GM12892 (cell line): ENCODE data around the gene RBMXL3.

Experiments
- POLR2A ChIP-seq: IDR thresholded peaks from 2 replicates; pipeline ENCODE4 v1.6.1; 2011; ENCODE audit warnings: low read depth, low read length, control low read depth
- POLR2AphosphoS5 ChIP-seq: IDR thresholded peaks from 2 replicates; pipeline ENCODE4 v1.6.1; 2011; ENCODE audit warnings: low read depth, low read length, control low read depth
- TAF1 ChIP-seq: IDR thresholded peaks from 2 replicates; pipeline ENCODE4 v1.6.1; 2011; ENCODE audit warnings: low read depth, mild to moderate bottlenecking, control low read depth, low read length, borderline replicate concordance

DNA sequence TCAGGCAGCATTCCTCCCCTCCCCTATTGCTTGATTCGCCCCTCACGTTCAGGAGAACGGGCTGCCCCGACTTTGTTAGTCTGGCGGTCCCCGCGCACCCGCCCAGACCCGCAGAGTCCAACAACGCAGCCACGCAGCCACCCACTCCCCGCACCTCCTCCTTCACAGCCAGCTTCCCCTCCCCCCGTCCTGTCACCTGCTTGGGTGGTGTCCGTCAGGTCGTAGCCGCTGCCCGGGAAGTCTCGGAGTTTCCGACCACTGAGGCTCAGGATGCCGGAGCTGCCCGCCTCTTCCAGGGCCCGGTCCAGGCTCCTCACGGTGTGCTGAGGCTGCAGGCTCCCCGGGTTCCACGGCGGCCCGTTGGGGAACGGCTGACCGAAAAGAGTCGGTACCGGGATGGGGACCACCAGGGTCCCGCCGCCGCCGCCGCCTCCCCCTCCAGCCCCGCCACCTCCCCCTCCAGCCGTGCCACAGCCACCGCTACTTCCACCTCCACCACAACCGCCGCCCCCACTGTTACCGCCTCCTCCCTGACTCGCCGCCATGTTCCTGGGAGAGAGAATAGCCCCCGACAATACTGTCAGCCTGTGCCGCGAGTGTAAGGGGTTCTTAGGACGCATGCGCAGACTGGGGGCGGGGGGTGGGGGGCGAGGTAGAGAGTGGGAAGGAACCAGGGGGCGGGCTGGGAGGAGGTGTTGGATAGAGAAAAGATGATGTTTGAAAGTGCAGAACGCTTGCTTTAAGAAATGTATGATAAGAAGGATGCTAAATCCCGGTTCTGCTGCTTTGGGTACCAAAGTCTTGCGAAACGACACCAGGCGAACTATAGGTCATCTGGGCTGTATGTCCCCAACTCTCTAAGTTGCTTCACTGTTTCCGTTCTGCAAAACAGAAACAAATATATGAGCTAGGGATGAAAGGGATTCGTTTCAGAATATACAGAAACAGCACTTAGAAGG is 44.6 kb downstream of the RBMXL3 start, which contains the start of gene LRCH2:
- TF ChIP-seq POLR2A (no peak), POLR2AphosphoS5 (no peak), TAF1 (no peak)
